ENCODE data around the gene PROC.

The PROC gene

GRCh38 chr2:127463155-127463991 lies 45.1 kb downstream of the PROC start:
- Mint-ChIP-seq H3K4me1 (ENCODE audit: low read depth) (peaks cover 14% of the 10 kb centered on the region), H3K9me3 (no peaks in the 10 kb centered on the region), H3K4me3 (no peak overlapping the region), H3K27ac (no peak overlapping the region), H3K36me3 (ENCODE audit: low read depth) (peaks cover 8% of the 10 kb centered on the region), H3K27me3 (no peaks in the 10 kb centered on the region)
- intact Hi-C loops (cut with micrococcal nuclease): no loop called here

GRCh38 chr2:127464470-127465257 lies 46.4 kb downstream of the PROC start:
- no peak overlapping the region for H3K4me3 Mint-ChIP-seq
- intact Hi-C loops (cut with micrococcal nuclease): no loop called here

GRCh38 chr2:127465258-127465657 lies 47.0 kb downstream of the PROC start:
- Mint-ChIP-seq H3K36me3 (ENCODE audit: low read depth) (peaks cover 22% of the 10 kb centered on the region), H3K4me3 (no peak overlapping the region), H3K4me1 (ENCODE audit: low read depth) (peaks cover 8% of the 10 kb centered on the region), H3K27me3 (no peaks in the 10 kb centered on the region), H3K27ac (no peak overlapping the region), H3K9me3 (no peaks in the 10 kb centered on the region)
- intact Hi-C loops (cut with micrococcal nuclease): no loop called here

More at GRCh38 chr2:127464470-127465257, 46.4 kb downstream of the PROC start:
- no peaks in the 10 kb centered on the region for H3K9me3 Mint-ChIP-seq
- H3K27ac Mint-ChIP-seq: no peak overlapping the region
- no peaks in the 10 kb centered on the region for H3K27me3 Mint-ChIP-seq
- peaks cover 17% of the 10 kb centered on the region for H3K36me3 Mint-ChIP-seq (ENCODE audit: low read depth)
- H3K4me1 Mint-ChIP-seq (ENCODE audit: low read depth): peaks cover 8% of the 10 kb centered on the region

GRCh38 chr2:127469051-127469450 lies 50.8 kb downstream of the PROC start:
- Mint-ChIP-seq H3K27me3 (no peaks in the 10 kb centered on the region), H3K36me3 (ENCODE audit: low read depth) (peaks cover 22% of the 10 kb centered on the region), H3K4me3 (no peak overlapping the region), H3K27ac (no peak overlapping the region), H3K4me1 (ENCODE audit: low read depth) (peaks cover 8% of the 10 kb centered on the region), H3K9me3 (no peaks in the 10 kb centered on the region)
- intact Hi-C loops (cut with micrococcal nuclease): no loop called here

- intact Hi-C loops (cut with micrococcal nuclease): no loop called here
- Mint-ChIP-seq H3K27ac (no peak overlapping the region), H3K4me3 (no peak overlapping the region), H3K9me3 (no peaks in the 10 kb centered on the region), H3K27me3 (no peaks in the 10 kb centered on the region), H3K4me1 (ENCODE audit: low read depth) (peaks cover 8% of the 10 kb centered on the region), H3K36me3 (ENCODE audit: low read depth) (peaks cover 22% of the 10 kb centered on the region)
These were observed 51.7 kb downstream of the PROC start for GRCh38 chr2:127469974-127470373.

- Mint-ChIP-seq H3K27ac (no peak overlapping the region), H3K9me3 (peaks cover 11% of the 10 kb centered on the region)
These were observed 53.2 kb downstream of the PROC start for GRCh38 chr2:127471286-127471988.

GRCh38 chr2:127472268-127472667 lies 54.0 kb downstream of the PROC start:
- Mint-ChIP-seq H3K9me3 (peaks cover 11% of the 10 kb centered on the region), H3K27ac (no peak overlapping the region), H3K36me3 (ENCODE audit: low read depth) (peaks cover 35% of the 10 kb centered on the region), H3K4me1 (ENCODE audit: low read depth) (no peaks in the 10 kb centered on the region), H3K27me3 (no peaks in the 10 kb centered on the region), H3K4me3 (no peak overlapping the region)
- intact Hi-C loops (cut with micrococcal nuclease): no loop called here

More at GRCh38 chr2:127471286-127471988, 53.2 kb downstream of the PROC start:
- peaks cover 4% of the 10 kb centered on the region for H3K4me1 Mint-ChIP-seq (ENCODE audit: low read depth)
- H3K4me3 Mint-ChIP-seq: no peak overlapping the region
- H3K27me3 Mint-ChIP-seq: no peaks in the 10 kb centered on the region
- peaks cover 32% of the 10 kb centered on the region for H3K36me3 Mint-ChIP-seq (ENCODE audit: low read depth)
- intact Hi-C loops (cut with micrococcal nuclease): no loop called here

- H3K27ac Mint-ChIP-seq: no peak overlapping the region
- peaks cover 11% of the 10 kb centered on the region for H3K9me3 Mint-ChIP-seq
- H3K36me3 Mint-ChIP-seq (ENCODE audit: low read depth): peaks cover 26% of the 10 kb centered on the region
- intact Hi-C loops (cut with micrococcal nuclease): loop anchor here (5.0 kb wide), 1 partner anchor 278 kb away; no protein-coding TSS in a partner anchor
- no peak overlapping the region for H3K4me3 Mint-ChIP-seq
- no peaks in the 10 kb centered on the region for H3K4me1 Mint-ChIP-seq (ENCODE audit: low read depth)
- H3K27me3 Mint-ChIP-seq: no peaks in the 10 kb centered on the region
These were observed 57.6 kb downstream of the PROC start for GRCh38 chr2:127475788-127476187.
